Medulla oblongata (tissue), 1 donor: Measurements from ENCODE around the gene ERC2.

ENCODE experiments used
- DNase-seq: peaks from one replicate; pipeline ENCODE4 v3.0.0-alpha.2; 2015; ENCODE audit errors: extremely low spot score

ERC2 gene

GRCh38 chr3:55682461-55682860, 785.8 kb downstream of the ERC2 start:
- no peak for DNase-seq

GRCh38 chr3:55678546-55679216, 789.6 kb downstream of the ERC2 start:
- no peak for DNase-seq

- DNase-seq = no peak
These were observed 791.6 kb downstream of the ERC2 start for GRCh38 chr3:55676643-55677042.

GRCh38 chr3:55675478-55675877, 792.8 kb downstream of the ERC2 start:
- DNase-seq = no peak

- no peak for DNase-seq
These were observed 794.5 kb downstream of the ERC2 start for GRCh38 chr3:55673764-55674163.

- DNase-seq = no peak
These were observed 799.1 kb downstream of the ERC2 start for GRCh38 chr3:55669133-55669532.

GRCh38 chr3:55668359-55668758, 799.9 kb downstream of the ERC2 start:
- DNase-seq = no peak

- no peak for DNase-seq
These were observed 803.9 kb downstream of the ERC2 start for GRCh38 chr3:55664387-55664786.

- DNase-seq = no peak
These were observed 805.6 kb downstream of the ERC2 start for GRCh38 chr3:55662683-55663082.

- no peak for DNase-seq
These were observed 806.7 kb downstream of the ERC2 start for GRCh38 chr3:55661571-55661970.

- DNase-seq = no peak
These were observed 807.1 kb downstream of the ERC2 start for GRCh38 chr3:55661141-55661540.

GRCh38 chr3:55660642-55661041, 807.6 kb downstream of the ERC2 start:
- no peak for DNase-seq

- DNase-seq = no peak
These were observed 808.6 kb downstream of the ERC2 start for GRCh38 chr3:55659701-55660100.

- DNase-seq = no peak
These were observed 809.3 kb downstream of the ERC2 start for GRCh38 chr3:55658690-55659562.

GRCh38 chr3:55658270-55658669, 810.0 kb downstream of the ERC2 start:
- DNase-seq = no peak

GRCh38 chr3:55655544-55655943, 812.7 kb downstream of the ERC2 start:
- no peak for DNase-seq

GRCh38 chr3:55654123-55654760, 814.0 kb downstream of the ERC2 start:
- no peak for DNase-seq

- DNase-seq = no peak
These were observed 817.3 kb downstream of the ERC2 start for GRCh38 chr3:55651011-55651410.

- no peak for DNase-seq
These were observed 818.3 kb downstream of the ERC2 start for GRCh38 chr3:55650011-55650410.

GRCh38 chr3:55649554-55649953, 818.7 kb downstream of the ERC2 start:
- DNase-seq = no peak

GRCh38 chr3:55648591-55649318, 819.5 kb downstream of the ERC2 start:
- no peak for DNase-seq

- no peak for DNase-seq
These were observed 820.6 kb downstream of the ERC2 start for GRCh38 chr3:55647670-55648069.
